Nephron (organoid): ENCODE results near the gene ARHGEF3.

Experiments
- H3K27ac Mint-ChIP-seq, 3 experiments: 2 replicates each; pipeline ENCODE4 v1.8.0; 2020; ENCODE audit warnings: mixed read lengths in 3 of 3, mild to moderate bottlenecking in 2 of 3, moderate library complexity in 1 of 3
- H3K27me3 Mint-ChIP-seq: 2 replicates; pipeline ENCODE4 v1.8.0; 2021; ENCODE audit warnings: low read depth, mild to moderate bottlenecking, moderate library complexity, mixed read lengths
- H3K36me3 Mint-ChIP-seq: 2 replicates; pipeline ENCODE4 v1.8.0; 2020; ENCODE audit warnings: low read depth, mixed read lengths
- H3K4me1 Mint-ChIP-seq: 2 replicates; pipeline ENCODE4 v1.8.0; 2020; ENCODE audit warnings: mixed read lengths
- H3K4me3 Mint-ChIP-seq, 3 experiments: 2 replicates each; pipeline ENCODE4 v1.8.0; 2020; ENCODE audit warnings: mild to moderate bottlenecking in 3 of 3, mixed read lengths in 3 of 3, moderate library complexity in 2 of 3
- H3K9me3 Mint-ChIP-seq: 2 replicates; pipeline ENCODE4 v1.8.0; 2020; ENCODE audit warnings: mixed read lengths
- CTCF ChIP-seq, 3 experiments: fragments of 200-600 bp; sonication (generic); IDR thresholded peaks; one replicate each; pipeline ENCODE4 v1.5.0; 2021; ENCODE audit warnings: antibody characterized with exemption in 3 of 3; ENCODE audit not compliant: unreplicated experiment in 3 of 3

Gene ARHGEF3

GRCh38 chr3:56838448-56838847, 36.7 kb upstream of the ARHGEF3 start:
- Mint-ChIP-seq H3K27ac (peak overlapping the region; percentile 46 to 78 (median 76)), H3K36me3 (no peaks in the 10 kb centered on the region), H3K4me1 (peaks cover 31% of the 10 kb centered on the region), H3K27me3 (no peaks in the 10 kb centered on the region), H3K4me3 (no peak overlapping the region), H3K9me3 (no peaks in the 10 kb centered on the region)
- no peak for TF ChIP-seq CTCF (IDR thresholded peaks at IDR 0.05; ENCODE audit: unreplicated experiment in 3 of 3)

GRCh38 chr3:56837196-56837955, 35.6 kb upstream of the ARHGEF3 start:
- Mint-ChIP-seq H3K27ac (peak overlapping the region; percentile 33 to 81 (median 80)), H3K36me3 (no peaks in the 10 kb centered on the region), H3K4me3 (no peak overlapping the region), H3K9me3 (no peaks in the 10 kb centered on the region), H3K4me1 (peaks cover 42% of the 10 kb centered on the region), H3K27me3 (no peaks in the 10 kb centered on the region)
- no peak for TF ChIP-seq CTCF (IDR thresholded peaks at IDR 0.05; ENCODE audit: unreplicated experiment in 3 of 3)

GRCh38 chr3:56836276-56837163, 34.8 kb upstream of the ARHGEF3 start:
- peaks cover 47% of the 10 kb centered on the region for H3K4me1 Mint-ChIP-seq
- no peaks in the 10 kb centered on the region for H3K27me3 Mint-ChIP-seq
- H3K27ac Mint-ChIP-seq, result peak overlapping the region; percentile 31 to 80 (median 33)
- no peaks in the 10 kb centered on the region for H3K36me3 Mint-ChIP-seq
- no peak overlapping the region for H3K4me3 Mint-ChIP-seq
- no peaks in the 10 kb centered on the region for H3K9me3 Mint-ChIP-seq
- no peak for TF ChIP-seq CTCF (IDR thresholded peaks at IDR 0.05; ENCODE audit: unreplicated experiment in 3 of 3)

- no peak overlapping the region for H3K4me3 Mint-ChIP-seq
- H3K27ac Mint-ChIP-seq, result no peak overlapping the region
- H3K4me1 Mint-ChIP-seq, result peaks cover 50% of the 10 kb centered on the region
- no peaks in the 10 kb centered on the region for H3K36me3 Mint-ChIP-seq
- H3K27me3 Mint-ChIP-seq, result no peaks in the 10 kb centered on the region
- TF ChIP-seq CTCF (IDR thresholded peaks at IDR 0.05; ENCODE audit: unreplicated experiment in 3 of 3), result no peak
- H3K9me3 Mint-ChIP-seq, result no peaks in the 10 kb centered on the region
These were observed 34.0 kb upstream of the ARHGEF3 start for GRCh38 chr3:56835650-56836227.

GRCh38 chr3:56833536-56833935, 31.8 kb upstream of the ARHGEF3 start:
- Mint-ChIP-seq H3K4me1 (peaks cover 48% of the 10 kb centered on the region), H3K9me3 (no peaks in the 10 kb centered on the region), H3K27me3 (no peaks in the 10 kb centered on the region), H3K36me3 (no peaks in the 10 kb centered on the region), H3K4me3 (no peak overlapping the region), H3K27ac (no peak overlapping the region)
- no peak for TF ChIP-seq CTCF (IDR thresholded peaks at IDR 0.05; ENCODE audit: unreplicated experiment in 3 of 3)
